GM18861 (cell line): ENCODE data around the gene LRBA.
"Not testable (repeated sequence)": the region's sequence is repeated elsewhere in the genome, so short reads cannot be mapped to it uniquely, and the experiment has no call there.

Experiments
- ATAC-seq: cut with Tn5 transposase; IDR thresholded peaks from one replicate; pipeline ENCODE4 v1.9.1; 2021; ENCODE audit not compliant: unreplicated experiment

LRBA gene

DNA sequence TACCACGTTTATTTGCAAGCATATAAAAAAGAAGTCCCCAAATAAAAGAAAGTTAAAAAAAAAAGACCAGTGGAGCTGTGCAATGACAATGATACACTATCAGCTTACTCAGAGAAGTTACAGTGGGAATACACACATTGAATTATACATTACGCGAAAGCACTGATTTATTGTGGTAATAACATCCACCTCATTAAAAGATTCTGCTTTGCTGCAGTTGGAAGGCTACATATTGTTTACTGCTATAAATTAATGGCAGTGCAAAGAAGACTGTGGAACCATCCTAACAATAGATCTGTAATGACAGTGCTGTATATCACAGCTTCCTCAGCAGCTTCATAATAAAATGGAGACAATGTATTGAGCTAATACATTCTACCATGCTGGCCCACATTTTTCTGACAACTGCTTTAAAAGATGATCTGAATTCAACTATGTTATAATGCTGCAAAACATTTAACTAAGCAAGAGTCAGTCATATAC, 575.6 kb downstream of the LRBA start:
- ATAC-seq = no peak

DNA sequence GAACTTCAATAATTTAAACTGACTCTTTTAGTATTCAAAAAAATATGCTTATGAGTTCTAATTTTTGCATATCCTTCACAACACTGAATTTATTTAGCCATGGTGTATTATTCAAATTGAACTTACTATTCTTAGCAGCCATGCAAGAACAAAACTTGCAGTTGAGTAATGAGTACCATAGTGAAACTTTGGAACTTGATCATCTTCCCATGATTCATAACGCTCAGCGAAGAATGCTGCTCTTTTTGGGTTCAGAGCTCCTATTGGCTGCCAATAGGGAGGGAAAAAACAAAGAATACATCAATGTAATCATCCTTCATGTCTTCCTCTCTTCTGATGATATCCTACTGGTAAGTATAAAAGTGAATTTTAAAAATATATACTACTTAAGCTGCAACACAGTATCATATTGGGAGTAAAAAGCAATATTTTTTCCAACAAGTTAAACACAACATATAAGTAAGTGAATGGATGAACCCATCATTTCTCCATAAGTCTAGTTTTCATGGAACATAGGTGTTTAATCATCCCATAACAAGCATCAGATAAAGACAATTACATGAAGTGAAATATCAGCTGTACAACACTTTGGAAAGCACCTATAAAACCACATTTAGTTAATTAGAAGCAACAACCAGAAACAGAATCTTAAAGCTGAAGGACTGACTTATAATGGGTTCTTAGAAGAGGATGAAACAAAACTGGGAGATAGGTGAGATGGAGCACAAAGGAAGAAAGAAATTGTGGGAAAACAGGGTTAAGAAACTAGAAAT, 578.3 kb downstream of the LRBA start:
- no peak for ATAC-seq

DNA sequence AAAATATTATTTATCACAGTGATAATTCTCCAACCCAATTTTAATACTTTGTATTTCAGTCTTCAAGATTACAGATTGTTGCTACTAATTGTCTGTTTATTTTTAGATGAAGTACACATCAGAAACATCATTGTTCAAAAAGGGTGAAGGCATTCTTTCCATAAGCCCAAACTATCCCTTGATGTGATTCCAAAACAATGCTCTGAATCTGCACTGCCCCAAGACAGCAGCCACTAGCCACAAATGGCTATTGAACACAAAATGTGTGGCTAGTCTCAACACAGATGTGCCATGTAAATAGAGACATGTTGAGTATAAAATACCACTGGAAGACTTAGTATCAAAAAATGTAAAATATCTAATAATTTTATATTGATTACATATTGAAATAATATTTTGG, 583.9 kb downstream of the LRBA start:
- ATAC-seq = no peak

DNA sequence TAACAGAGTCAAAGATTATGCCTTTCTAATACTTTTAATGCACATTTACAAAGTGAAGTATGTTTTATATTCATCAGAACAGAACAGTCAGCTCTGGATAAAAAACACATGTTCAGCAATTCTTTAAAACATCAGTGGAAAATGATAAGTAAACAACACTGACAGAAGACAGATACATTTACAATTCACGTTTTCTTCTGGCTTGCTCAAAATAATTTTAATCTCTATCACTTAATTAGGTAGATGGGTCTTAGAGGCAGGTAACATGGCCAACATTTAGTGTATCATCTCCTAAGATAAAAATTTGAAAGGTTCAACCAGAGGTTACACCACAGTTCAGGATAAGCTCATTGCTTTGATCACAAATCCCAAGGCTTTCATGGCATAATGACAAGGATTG, 589.9 kb downstream of the LRBA start:
- no peak for ATAC-seq

DNA sequence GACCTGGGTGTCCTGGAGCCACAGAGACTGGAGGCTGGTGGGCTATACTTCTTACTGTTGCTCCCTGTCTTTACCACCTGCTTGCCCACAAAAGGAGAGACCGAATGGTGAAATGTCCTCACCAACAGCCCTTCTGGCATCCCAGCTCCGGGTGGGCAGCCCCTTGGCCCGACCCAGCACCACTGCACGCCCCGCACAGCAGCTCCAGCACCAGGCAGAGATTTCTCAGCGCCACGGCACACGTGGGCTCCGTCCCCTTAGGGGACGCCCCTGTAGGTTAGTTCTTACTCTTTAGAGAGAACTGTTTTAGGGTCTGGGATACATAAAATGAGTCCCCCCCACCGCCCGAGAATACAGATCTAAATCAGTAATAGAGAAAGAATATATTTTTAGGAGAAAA, 591.6 kb downstream of the LRBA start:
- ATAC-seq = no peak

DNA sequence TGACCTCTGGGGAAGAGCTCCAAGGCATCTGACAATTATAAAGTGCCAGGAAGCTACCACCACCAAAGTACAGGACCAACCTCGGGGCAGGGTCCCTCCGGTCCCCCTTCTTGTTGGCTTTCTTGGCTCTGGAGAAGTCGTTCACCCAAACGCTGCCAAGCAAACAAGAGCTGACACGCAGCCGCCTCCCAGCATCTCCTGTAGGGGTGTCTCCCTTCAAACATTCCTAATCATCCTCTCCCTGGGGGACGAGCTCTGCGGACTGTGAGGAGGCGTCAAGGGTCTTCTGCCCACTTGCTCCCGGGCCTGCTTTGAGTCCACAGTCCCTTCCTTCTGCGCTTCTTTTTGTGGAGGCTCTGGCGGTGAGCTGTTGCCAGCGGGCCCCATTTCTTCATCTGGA, 592.0 kb downstream of the LRBA start:
- no peak for ATAC-seq

DNA sequence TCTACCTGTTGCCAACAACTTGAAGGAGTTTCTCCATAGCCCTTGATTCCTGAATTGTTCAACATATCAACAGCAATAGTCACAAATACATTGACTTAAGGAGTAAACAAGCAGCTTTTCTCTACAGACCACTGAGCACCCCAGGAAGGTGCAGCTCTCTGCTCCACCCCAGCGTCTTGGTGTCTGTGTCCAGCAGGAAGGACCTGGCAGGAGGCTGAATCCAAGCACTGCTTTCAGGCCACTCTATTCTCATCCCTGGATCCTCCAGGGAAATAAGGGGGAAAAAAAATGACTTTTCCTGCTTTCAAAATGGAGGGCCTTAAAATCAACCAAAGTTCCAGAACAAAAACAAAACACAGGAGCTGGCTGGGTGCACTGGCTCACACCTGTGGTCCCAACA, 593.5 kb downstream of the LRBA start:
- ATAC-seq = no peak

DNA sequence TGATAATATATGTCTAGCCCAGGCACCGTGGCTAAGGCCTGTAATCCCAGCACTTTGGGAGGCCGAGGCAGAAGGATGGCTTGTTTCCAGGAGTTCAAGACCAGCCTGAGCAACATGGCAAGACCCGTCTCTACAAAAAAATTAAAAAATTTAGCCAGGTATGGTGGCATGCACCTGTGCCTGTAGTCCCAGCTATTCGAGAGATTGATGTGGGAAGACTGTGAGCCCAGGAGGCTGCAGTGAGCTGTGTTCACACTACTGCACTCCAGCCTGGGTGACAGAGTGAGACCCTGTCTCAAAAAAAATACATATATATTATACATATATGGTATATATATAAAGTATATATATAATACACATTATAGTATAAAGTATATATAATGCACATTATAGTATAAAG, 595.1 kb downstream of the LRBA start:
- ATAC-seq = no peak

DNA sequence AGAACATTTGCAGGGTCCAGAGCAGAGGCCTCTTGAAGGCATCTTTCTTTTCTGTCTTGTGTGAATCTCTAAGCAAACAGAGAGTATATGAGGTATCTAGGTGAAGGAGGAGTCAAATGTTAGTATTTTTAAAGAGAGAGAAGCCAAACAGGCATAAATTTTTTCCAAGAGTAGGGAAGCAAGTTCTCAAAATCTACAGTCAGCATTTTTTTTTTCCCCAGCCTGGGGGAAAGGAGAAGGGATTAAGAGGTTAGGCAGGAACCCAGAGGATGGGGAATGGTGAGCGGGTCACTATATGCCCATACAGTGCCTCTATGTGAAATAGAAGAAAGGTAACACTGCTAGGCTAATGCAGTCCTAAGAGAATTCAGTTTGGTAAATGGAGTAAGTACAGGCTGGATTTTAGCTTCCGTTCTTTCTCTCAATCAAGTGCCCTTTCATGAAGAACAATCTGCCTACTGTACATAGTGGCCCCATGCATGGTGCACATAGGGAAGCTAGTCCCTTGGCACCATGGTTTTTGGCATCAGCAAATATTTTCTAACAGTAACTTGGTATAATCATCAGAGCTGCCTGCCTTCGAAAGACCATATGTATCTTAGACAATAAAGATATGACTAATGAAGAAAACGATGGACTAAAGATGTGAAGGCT, 596.2 kb downstream of the LRBA start:
- no peak for ATAC-seq

DNA sequence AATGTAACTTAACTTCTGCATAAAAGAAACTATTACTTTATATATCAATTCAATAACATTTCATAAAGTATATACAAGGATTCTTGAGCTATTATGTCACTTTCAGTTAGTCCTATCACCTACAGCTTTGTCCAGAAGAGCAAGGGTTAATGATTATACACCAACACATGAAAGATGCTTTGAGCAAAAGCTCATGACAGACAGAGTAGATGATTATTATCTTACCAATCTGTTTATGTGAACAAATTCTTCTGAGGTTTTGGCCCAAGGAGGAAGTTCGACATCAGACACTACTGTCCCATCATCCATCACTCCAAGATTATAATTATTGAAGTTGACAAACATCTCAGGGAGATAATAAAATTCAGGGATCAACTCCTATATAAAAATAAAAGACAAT, 599.9 kb downstream of the LRBA start:
- ATAC-seq = no peak

DNA sequence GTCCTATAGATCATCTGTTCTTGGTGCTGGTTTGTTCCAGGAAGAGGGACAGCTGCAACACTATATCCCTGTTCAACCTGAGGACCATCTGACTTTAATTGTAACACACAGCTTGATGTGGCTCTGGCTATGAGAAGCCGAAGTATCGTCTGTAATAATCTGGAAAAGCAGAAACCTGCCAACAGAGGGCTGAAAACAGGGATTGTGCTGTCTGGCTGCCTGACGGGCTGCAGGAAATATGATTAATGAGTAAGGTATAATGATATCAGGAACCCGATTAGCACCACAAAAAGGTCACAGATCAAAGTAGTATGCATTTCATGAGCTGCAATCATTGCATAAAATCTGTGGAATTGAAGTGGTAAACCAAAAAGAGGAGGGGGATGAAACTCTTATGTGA, 603.6 kb downstream of the LRBA start:
- no peak for ATAC-seq

DNA sequence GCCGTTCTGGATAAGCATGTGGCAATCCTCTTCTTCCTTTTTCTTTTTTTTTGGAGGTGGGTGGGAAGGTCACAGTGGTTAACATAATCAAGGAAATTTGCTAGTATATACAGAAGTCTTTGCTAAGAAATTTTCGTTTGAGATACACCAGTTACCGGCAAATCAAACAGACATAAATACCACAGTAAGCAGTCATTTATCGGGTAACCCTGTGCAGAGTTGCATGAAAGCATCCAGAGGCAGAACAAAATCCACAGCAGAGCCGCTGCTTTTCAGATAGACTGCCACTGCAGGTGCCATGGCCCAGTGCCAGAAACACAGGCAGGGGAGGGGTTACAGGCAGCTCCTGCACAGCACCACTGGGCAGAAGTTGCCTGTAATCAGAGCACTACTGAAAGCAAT, 612.2 kb downstream of the LRBA start:
- peak; percentile 64 for ATAC-seq

DNA sequence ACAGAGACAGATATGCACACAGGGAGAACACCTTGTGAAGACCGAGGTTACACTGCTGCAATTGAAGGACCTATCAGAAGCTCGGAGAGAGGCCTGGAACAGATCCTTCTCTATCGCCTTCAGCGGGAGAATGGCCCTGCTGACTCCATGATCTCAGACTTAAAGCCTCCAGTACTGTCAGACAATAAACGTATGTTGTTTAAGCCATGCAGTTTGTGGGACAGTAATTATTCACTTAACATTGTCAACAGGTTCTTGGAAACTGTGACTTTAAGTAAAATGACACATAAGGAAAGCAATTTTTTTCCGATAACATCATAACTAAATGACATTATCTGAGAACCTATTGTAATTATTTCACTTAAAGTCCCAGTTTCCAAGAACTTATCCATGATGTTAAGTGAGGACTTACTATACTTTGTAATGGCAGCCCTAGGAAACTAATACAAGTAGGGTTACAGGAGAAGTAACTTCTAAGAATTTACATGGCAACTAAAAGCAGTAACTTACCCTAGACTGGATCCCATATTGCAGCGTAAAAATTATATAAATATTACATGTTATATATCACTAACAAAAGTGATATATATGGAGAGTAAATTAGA, 613.9 kb downstream of the LRBA start:
- ATAC-seq = no peak

DNA sequence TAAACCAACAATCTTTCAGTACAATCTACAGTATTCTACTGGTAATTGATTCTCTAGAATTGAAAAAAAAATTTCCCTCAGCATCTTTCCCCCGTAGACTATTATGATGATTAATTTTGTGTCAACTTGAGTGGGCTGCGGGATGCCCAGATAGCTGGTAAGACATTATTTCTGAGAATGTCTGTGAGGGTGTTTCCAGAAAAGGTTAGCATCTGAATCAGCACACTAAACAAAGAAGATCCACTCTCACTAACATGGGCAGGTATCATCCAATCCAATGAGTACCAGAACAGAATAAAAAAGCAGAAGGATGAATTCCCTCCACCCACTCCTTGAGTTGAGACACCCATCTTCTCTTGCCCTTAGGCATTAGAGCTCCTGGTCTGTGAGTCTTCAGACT, 619.2 kb downstream of the LRBA start:
- no peak for ATAC-seq

DNA sequence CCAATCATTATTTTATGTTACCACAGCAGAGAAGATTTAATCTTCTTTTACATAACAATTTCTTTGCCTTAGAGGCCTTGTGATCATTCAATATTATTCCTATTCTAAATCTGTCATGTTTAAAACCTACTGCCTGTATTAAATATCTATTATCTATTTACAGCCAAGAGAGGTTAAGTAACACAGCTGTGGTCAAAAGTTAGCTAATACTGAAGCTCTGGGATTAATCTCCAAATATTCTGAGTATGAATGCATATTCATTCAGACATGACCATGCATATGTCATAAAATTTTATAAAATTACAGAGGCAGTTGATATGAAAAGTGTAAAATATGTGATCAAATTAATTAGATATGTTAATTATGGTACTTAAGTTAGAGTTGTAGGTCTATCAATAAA, 621.0 kb downstream of the LRBA start:
- no peak for ATAC-seq

DNA sequence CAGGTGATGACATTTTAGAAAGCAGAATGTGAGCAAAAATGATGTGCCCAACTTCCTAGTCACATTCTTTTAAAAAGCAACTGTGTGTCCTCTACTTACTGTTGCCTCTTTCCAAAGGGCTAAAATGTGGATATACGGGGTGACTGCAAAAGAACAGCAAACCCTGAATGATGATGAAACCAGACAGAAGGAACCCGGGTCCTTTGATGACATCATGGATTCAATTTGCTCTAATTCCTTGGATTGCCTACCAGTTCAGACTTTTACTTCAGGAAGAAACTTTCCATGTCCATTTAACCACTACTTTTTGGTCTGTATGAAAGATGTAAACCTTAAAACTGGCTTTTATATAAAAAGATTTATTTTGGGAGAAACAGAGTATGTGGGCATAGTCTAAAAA, 624.0 kb downstream of the LRBA start:
- no peak for ATAC-seq

DNA sequence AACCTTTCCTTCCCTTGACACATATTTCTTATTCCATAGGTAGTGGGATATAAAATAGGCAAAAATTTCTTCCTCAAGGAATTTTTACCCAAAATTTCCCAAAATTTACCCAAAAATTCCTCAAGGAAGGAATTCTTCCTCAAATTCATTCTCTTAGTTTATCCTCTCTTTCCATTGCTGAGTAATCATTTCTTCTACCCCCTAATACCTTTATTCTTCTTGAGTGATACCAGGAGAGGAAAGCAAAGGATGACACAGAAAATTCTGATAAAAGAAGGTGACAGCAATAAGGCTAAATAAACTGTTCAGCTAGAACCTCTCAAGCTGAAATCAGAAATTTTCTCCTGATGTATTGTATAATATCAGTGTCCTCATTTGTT, 624.6 kb downstream of the LRBA start:
- ATAC-seq = no peak

DNA sequence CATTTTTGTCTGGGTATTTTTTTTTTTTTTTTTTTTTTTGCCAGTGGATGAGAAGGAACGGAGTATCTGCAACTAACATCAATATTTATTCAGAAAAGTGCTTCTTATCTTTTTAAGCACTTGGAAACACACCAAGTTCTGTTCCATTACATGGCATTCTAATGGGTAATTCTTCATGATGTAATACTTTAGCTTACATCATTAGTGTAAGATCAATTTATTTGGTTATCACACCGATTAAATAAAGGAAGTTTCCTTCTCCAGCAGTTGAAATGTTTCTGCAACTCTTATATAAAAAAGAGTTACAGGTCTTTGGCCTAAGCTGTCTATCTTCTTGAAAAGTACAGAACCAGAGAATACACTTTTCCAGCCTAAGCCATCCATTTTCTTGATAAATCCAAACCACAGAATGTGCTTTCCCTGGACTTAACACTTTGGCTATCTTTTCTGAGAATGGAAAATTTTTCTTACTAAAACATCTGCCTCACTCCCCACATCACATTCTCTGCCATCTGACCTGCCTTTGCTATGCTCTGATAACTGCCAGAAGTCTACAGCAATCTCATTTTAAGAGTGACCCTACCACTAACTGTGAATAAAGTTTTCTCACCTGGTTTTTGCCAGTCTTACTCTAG, 625.1 kb downstream of the LRBA start:
- no peak for ATAC-seq

DNA sequence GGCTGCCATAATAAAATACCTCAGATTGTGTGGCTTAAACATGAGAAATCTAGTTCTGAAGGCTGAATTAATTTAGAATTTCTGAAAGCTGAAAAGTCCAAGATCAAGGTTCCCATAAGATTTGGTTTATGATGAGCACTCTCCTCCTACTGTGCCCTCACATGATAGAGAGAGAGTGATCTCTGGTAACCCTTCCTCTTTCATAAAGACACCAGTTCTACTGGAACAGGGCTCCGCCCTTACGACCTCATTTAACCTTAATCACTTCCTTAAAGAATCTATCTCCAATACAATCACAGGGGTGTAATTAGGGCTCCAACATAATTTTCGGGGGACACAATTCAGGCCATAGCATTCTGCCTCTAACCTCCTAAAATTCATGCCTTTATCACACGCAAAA, 627.1 kb downstream of the LRBA start:
- ATAC-seq = no peak

DNA sequence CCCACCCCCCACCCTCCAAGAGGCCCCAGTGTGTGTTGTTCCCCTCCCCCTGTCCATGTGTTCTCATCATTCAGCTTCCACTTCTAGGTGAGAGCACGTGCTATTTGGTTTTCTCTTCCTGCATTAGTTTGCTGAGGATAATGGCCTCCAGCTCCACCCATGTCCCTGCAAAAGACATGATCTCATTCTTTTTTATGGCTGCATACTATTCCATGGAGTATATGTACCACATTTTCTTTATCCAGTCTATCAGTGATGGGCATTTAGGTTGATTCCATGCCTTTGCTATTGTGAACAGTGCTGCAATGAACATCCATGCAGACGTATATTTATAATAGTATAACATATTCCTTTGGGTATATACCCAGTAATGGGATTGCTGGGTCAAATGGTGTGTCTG, 628.7 kb downstream of the LRBA start:
- not testable (repeated sequence) for ATAC-seq

DNA sequence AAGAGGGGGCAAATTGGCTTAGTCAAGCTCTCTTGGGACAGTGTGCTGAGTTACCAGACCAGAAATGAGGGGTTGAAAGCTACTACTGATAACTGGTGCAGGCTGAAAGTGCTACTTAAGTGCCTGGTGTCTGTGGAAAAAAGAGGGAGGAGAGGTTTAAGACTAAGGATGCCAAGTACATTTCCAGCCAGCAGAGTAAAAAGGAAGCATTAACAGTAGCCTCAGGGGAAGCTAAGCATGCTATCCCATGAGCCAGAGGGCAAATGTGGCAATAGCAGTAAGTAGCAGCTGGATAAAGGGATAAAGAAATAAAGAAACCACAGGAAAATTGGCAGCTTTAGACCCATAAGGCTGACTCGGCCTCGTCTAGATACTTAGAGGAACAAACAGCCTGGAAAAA, 629.5 kb downstream of the LRBA start:
- no peak for ATAC-seq

DNA sequence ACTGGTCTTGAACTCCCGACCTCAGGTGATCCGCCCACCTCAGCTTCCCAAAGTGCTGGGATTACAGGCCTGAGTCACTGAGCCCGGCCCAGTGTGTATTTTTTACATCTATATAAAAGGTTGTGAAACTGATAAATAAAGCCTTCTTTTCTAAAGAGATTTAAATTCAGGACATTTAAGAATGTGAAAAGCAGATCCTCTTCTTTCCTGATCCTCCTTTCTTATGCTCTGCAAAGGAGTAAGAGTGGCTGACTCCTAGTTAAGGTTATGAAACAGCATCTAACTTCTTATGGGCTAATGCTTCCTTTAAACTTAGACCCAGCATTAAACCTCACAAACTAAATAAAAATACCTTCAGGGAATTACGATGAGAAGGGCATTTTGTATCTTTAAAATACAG, 630.8 kb downstream of the LRBA start:
- ATAC-seq = no peak
